ENCODE data around the gene MTFR1L. TPM values are rescaled to one million over a fixed set of nuclear protein-coding genes. Genes with fewer than 3 reads are reported as not detected.

Gene MTFR1L
- polyA plus RNA-seq, 1 of the 3 experiments (the other 2 are of a cell fraction): 53.6 TPM

- no peak overlapping the region for H3K27ac ChIP-seq (ENCODE audit: low read depth in 2 of 2, low read length in 1 of 2)
- H3K9ac ChIP-seq: no peak overlapping the region
- no peaks in the 10 kb centered on the region for H4K20me1 ChIP-seq (ENCODE audit: insufficient read depth)
- no peak overlapping the region for H3K4me3 ChIP-seq (ENCODE audit: low read depth in 2 of 2, low read length in 1 of 2)
- ChIA-PET CTCF (no interaction called here), POLR2A (no interaction called here)
- no peaks in the 10 kb centered on the region for H3K9me2 ChIP-seq
- no peak for DNase-seq
- no peaks in the 10 kb centered on the region for H3K36me3 ChIP-seq (replicated peaks in 1 of 2; ENCODE audit: control insufficient read depth in 1 of 2, insufficient read depth in 2 of 2, low read length in 1 of 2)
- no peaks in the 10 kb centered on the region for H3K27me3 ChIP-seq (ENCODE audit: insufficient read depth)
- H3K79me2 ChIP-seq (ENCODE audit: insufficient read depth): no peaks in the 10 kb centered on the region
- H2AFZ ChIP-seq (ENCODE audit: low read depth): no peak overlapping the region
- H3F3A ChIP-seq (replicated peaks; ENCODE audit: insufficient read depth): no peaks in the 10 kb centered on the region
- TF ChIP-seq POLR2AphosphoS5 (IDR thresholded peaks at IDR 0.05; ENCODE audit: low read depth, low read length) (no peak), FOXJ3 (CRISPR knock-in tag; IDR thresholded peaks at IDR 0.05) (no peak), ELF1 (IDR thresholded peaks at IDR 0.05) (no peak), YY1 (IDR thresholded peaks at IDR 0.05; ENCODE audit: low read depth) (no peak), CHD2 (IDR thresholded peaks at IDR 0.05; ENCODE audit: low read length, partially characterized antibody) (no peak), FOXM1 (IDR thresholded peaks at IDR 0.05; ENCODE audit: low read depth) (no peak), SMC3 (IDR thresholded peaks at IDR 0.05; ENCODE audit: low read depth, low read length) (no peak), FOSL2 (IDR thresholded peaks at IDR 0.05; ENCODE audit: borderline replicate concordance, low read depth) (no peak), RFX5 (IDR thresholded peaks at IDR 0.05; ENCODE audit: low read length) (no peak), EZH2phosphoT487 (IDR thresholded peaks at IDR 0.05; ENCODE audit: borderline replicate concordance, low read depth) (no peak), TCF12 (IDR thresholded peaks at IDR 0.05) (no peak), REST (IDR thresholded peaks at IDR 0.05; ENCODE audit: low read depth, low read length) (no peak), MXI1 (IDR thresholded peaks at IDR 0.05; ENCODE audit: low read depth, low read length) (no peak), MAX (IDR thresholded peaks at IDR 0.05; ENCODE audit: low read depth) (no peak)
- H3K4me1 ChIP-seq (ENCODE audit: control insufficient read depth in 1 of 2, insufficient read depth in 2 of 2, low read depth in 1 of 2, low read length in 1 of 2): peaks cover 0 to 39% of the 10 kb centered on the region in 2 experiments; a peak in 2 of 4 replicates
- WGBS (ENCODE audit: low lambda C conversion rate): 93% methylated on average over 4 of the region's 8 CpGs
- H3K9me3 ChIP-seq: no peaks in the 10 kb centered on the region
- no peak overlapping the region for H3K4me2 ChIP-seq
Observed at GRCh38 chr1:25779388-25779787, 40.4 kb upstream of the MTFR1L start.

GRCh38 chr1:25779894-25780293 is 39.9 kb upstream of the MTFR1L start:
- Histone ChIP-seq H3F3A (replicated peaks; ENCODE audit: insufficient read depth) (no peaks in the 10 kb centered on the region), H3K79me2 (ENCODE audit: insufficient read depth) (no peaks in the 10 kb centered on the region), H3K9me3 (no peaks in the 10 kb centered on the region), H3K36me3 (replicated peaks in 1 of 2; ENCODE audit: control insufficient read depth in 1 of 2, insufficient read depth in 2 of 2, low read length in 1 of 2) (no peaks in the 10 kb centered on the region), H3K4me2 (no peak overlapping the region), H4K20me1 (ENCODE audit: insufficient read depth) (no peaks in the 10 kb centered on the region), H3K27me3 (ENCODE audit: insufficient read depth) (no peaks in the 10 kb centered on the region), H2AFZ (ENCODE audit: low read depth) (no peak overlapping the region), H3K4me1 (ENCODE audit: control insufficient read depth in 1 of 2, insufficient read depth in 2 of 2, low read depth in 1 of 2, low read length in 1 of 2) (peaks cover 0 to 39% of the 10 kb centered on the region in 2 experiments; a peak in 2 of 4 replicates), H3K4me3 (ENCODE audit: low read depth in 2 of 2, low read length in 1 of 2) (no peak overlapping the region), H3K27ac (ENCODE audit: low read depth in 2 of 2, low read length in 1 of 2) (no peak overlapping the region), H3K9ac (no peak overlapping the region), H3K9me2 (no peaks in the 10 kb centered on the region)
- ChIA-PET CTCF (interaction anchor here (1.0 to 1.9 kb wide), 3 partner anchors 13 to 18 kb away, joined by 3 to 6 read pairs (median 3); no protein-coding TSS in a partner anchor), POLR2A (no interaction called here)
- no peak for DNase-seq
- WGBS (ENCODE audit: low lambda C conversion rate): 72% methylated on average over 4 of the region's 4 CpGs
- TF ChIP-seq ELF1 (IDR thresholded peaks at IDR 0.05) (no peak), CTCF (IDR thresholded peaks at IDR 0.05) (no peak), CHD2 (IDR thresholded peaks at IDR 0.05; ENCODE audit: low read length, partially characterized antibody) (no peak), FOSL2 (IDR thresholded peaks at IDR 0.05; ENCODE audit: borderline replicate concordance, low read depth) (no peak), MEF2A (IDR thresholded peaks at IDR 0.05; ENCODE audit: borderline replicate concordance, low read depth) (no peak), YY1 (IDR thresholded peaks at IDR 0.05; ENCODE audit: low read depth) (no peak), RXRA (IDR thresholded peaks at IDR 0.05; ENCODE audit: borderline replicate concordance, low read depth) (no peak), IRF3 (IDR thresholded peaks at IDR 0.05; ENCODE audit: low read depth, low read length) (no peak)
